Neutrophil (primary cell): ENCODE results near the gene TTLL13.

Experiments
- H3K27ac ChIP-seq: fragments of 200-600 bp; sonication (generic); 2 replicates; pipeline ENCODE4 v1.5.1; 2016; ENCODE audit warnings: mild to moderate bottlenecking, moderate library complexity
- H3K27me3 ChIP-seq: fragments of 200-600 bp; sonication (generic); 2 replicates; pipeline ENCODE4 v1.6.0; 2016; ENCODE audit warnings: mild to moderate bottlenecking
- H3K36me3 ChIP-seq: fragments of 200-600 bp; sonication (generic); 2 replicates; pipeline ENCODE4 v1.5.1; 2017
- H3K4me1 ChIP-seq, 2 experiments: fragments of 200-600 bp in 1 of 2; sonication (generic) in 1 of 2; 1 replicate in 1 of 2; 2 replicates in 1 of 2; pipeline versions ENCODE4 v1.5.1 to v1.6.1; 2013 to 2016; ENCODE audit warnings: low read depth in 1 of 2, low read length in 1 of 2, mild to moderate bottlenecking in 1 of 2, moderate library complexity in 1 of 2; ENCODE audit not compliant: control insufficient read depth in 1 of 2, insufficient read depth in 1 of 2
- H3K4me3 ChIP-seq, 2 experiments: fragments of 200-600 bp in 1 of 2; sonication (generic) in 1 of 2; 1 replicate in 1 of 2; 2 replicates in 1 of 2; pipeline ENCODE4 v1.5.1; 2013 to 2016; ENCODE audit warnings: low read depth in 1 of 2, low read length in 1 of 2, mild to moderate bottlenecking in 1 of 2, moderate library complexity in 1 of 2
- H3K9me3 ChIP-seq: fragments of 200-600 bp; sonication (generic); 2 replicates; pipeline ENCODE4 v1.5.1; 2016
- TF ChIP-seq, protein P1 (sequence below): fragments of 200-600 bp; sonication (generic); IDR thresholded peaks from 2 replicates; pipeline ENCODE4 v1.5.1; 2016; ENCODE audit warnings: antibody characterized with exemption

Gene TTLL13

GRCh38 chr15:90202929-90203328 lies 46.4 kb upstream of the TTLL13 start:
- peaks cover 83 to 90% of the 10 kb centered on the region in 2 experiments for H3K4me1 ChIP-seq
- H3K27me3 ChIP-seq, result peaks cover 7% of the 10 kb centered on the region
- H3K4me3 ChIP-seq, result no peak overlapping the region
- H3K9me3 ChIP-seq, result no peaks in the 10 kb centered on the region
- no peak overlapping the region for H3K27ac ChIP-seq
- TF ChIP-seq, protein P1, sequence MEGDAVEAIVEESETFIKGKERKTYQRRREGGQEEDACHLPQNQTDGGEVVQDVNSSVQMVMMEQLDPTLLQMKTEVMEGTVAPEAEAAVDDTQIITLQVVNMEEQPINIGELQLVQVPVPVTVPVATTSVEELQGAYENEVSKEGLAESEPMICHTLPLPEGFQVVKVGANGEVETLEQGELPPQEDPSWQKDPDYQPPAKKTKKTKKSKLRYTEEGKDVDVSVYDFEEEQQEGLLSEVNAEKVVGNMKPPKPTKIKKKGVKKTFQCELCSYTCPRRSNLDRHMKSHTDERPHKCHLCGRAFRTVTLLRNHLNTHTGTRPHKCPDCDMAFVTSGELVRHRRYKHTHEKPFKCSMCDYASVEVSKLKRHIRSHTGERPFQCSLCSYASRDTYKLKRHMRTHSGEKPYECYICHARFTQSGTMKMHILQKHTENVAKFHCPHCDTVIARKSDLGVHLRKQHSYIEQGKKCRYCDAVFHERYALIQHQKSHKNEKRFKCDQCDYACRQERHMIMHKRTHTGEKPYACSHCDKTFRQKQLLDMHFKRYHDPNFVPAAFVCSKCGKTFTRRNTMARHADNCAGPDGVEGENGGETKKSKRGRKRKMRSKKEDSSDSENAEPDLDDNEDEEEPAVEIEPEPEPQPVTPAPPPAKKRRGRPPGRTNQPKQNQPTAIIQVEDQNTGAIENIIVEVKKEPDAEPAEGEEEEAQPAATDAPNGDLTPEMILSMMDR, result no peak
- H3K36me3 ChIP-seq, result peaks cover 63% of the 10 kb centered on the region

DNA sequence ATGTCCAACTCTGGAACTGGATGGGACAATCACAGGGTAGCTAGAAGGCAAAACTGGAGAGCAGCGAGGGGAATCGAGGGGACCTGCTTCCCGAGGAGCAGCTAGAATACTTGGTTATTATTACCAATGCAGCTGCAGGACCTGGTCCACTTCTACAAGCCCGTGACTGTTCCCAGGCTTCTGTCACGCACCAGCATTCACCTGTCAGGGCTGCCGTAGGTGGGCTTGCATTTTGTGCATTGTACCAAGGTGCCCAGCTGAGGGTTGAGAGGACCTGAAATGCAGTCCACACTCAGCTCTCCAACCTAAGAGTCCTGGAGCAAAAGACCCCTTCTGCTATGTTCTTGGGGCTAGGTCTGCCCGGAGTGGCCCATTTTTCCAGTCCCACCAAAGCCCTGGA lies 45.9 kb upstream of the TTLL13 start:
- Histone ChIP-seq H3K4me3 (no peak overlapping the region), H3K9me3 (no peaks in the 10 kb centered on the region), H3K27ac (no peak overlapping the region), H3K27me3 (peaks cover 7% of the 10 kb centered on the region), H3K4me1 (peaks cover 79 to 88% of the 10 kb centered on the region in 2 experiments), H3K36me3 (peaks cover 57% of the 10 kb centered on the region)
- TF ChIP-seq, protein P1, result no peak

- no peak overlapping the region for H3K27ac ChIP-seq
- H3K36me3 ChIP-seq, result peaks cover 56% of the 10 kb centered on the region
- peaks cover 7% of the 10 kb centered on the region for H3K27me3 ChIP-seq
- no peaks in the 10 kb centered on the region for H3K9me3 ChIP-seq
- TF ChIP-seq, protein P1, result no peak
- H3K4me1 ChIP-seq, result peaks cover 78 to 84% of the 10 kb centered on the region in 2 experiments
- H3K4me3 ChIP-seq, result no peak overlapping the region
Observed at GRCh38 chr15:90203922-90204321, 45.4 kb upstream of the TTLL13 start.

DNA sequence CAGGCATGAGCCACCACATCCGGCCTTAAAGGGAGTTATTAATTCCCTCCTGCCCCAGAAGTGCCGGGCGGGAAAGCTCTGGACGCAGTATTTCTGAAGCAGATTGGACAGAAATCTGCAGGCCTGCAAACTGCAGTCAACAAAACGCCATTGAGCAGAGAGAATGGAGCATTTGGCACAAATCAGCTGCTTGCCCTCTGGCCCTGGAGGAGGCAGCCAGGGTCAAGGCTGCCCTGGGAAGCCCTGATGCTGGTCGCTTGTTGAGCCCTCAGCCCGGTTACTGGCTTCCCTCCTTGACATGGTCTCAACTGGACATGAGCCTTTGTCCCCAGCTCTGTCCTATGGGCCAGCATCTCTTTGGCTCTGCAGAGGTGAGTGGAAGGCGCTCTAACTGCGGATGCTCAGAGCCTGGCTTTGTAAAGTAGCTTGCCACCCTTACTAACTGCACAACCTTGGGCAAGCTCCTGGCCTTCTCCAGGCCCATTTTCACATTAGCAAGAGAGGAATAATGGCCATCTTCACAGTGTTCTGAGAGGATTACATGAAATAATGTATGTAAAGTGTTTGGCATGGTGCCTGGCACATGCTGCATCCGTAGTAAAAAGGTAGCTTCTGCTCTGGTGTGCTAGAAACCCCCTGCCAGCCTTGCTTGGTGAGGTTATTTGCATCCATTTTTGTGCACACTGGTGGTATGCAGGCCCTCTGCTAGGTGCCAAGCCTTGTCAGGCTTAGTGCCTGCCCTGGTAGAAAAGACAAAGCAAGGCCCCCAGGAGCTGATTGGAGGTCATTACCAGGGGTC lies 44.1 kb upstream of the TTLL13 start:
- H3K4me1 ChIP-seq, result peaks cover 67 to 78% of the 10 kb centered on the region in 2 experiments
- H3K36me3 ChIP-seq, result peaks cover 68% of the 10 kb centered on the region
- peak overlapping the region; percentile 65 for H3K27ac ChIP-seq

GRCh38 chr15:90205886-90206285 lies 43.5 kb upstream of the TTLL13 start:
- Histone ChIP-seq H3K36me3 (peaks cover 74% of the 10 kb centered on the region), H3K27me3 (peaks cover 7% of the 10 kb centered on the region), H3K4me3 (peak overlapping the region in 1 of 2 experiments; percentile 3), H3K4me1 (peaks cover 67 to 78% of the 10 kb centered on the region in 2 experiments), H3K27ac (peak overlapping the region; percentile 65), H3K9me3 (no peaks in the 10 kb centered on the region)
- TF ChIP-seq, protein P1, result no peak

More for the DNA sequence above, 44.1 kb upstream of the TTLL13 start:
- Histone ChIP-seq H3K4me3 (peak overlapping the region; percentile 3 to 15), H3K9me3 (no peaks in the 10 kb centered on the region), H3K27me3 (peaks cover 7% of the 10 kb centered on the region)
- TF ChIP-seq, protein P1, result no peak
